Activated CD8-positive, alpha-beta T cell treated with anti-CD3 and anti-CD28 coated beads for 36 hours (primary cell): Measurements from ENCODE around the gene SLC25A47. TPM values are rescaled to one million over a fixed set of nuclear protein-coding genes. Genes with fewer than 3 reads are reported as not detected.

ENCODE experiments used
- ATAC-seq: fragments of 200-7000 bp; cut with Tn5 transposase; one replicate; pipeline ENCODE4 v1.10.0; 2021; ENCODE audit warnings: mild to moderate bottlenecking, moderate library complexity
- CTCF ChIA-PET: fragments of 350-600 bp; sonication (Branson Sonifier 250); formaldehyde crosslinking; loops from one replicate; lab custom pipeline; 2021; ENCODE audit warnings: antibody characterized with exemption; lab: Charles Lee
- POLR2A ChIA-PET: fragments of 350-600 bp; sonication (Branson Sonifier 250); formaldehyde crosslinking; loops from one replicate; lab custom pipeline; 2021; ENCODE audit warnings: antibody characterized with exemption; lab: Charles Lee
- DNase-seq: peaks from one replicate; pipeline ENCODE4 v3.0.0-alpha.2; 2020
- H3K27ac Mint-ChIP-seq: one replicate; pipeline ENCODE4 v1.8.0; 2021; ENCODE audit warnings: mild to moderate bottlenecking, mixed read lengths
- H3K27me3 Mint-ChIP-seq: one replicate; pipeline ENCODE4 v1.8.0; 2021; ENCODE audit warnings: mixed read lengths
- H3K36me3 Mint-ChIP-seq: one replicate; pipeline ENCODE4 v1.8.0; 2021; ENCODE audit warnings: low read depth, mixed read lengths
- H3K4me1 Mint-ChIP-seq: one replicate; pipeline ENCODE4 v1.8.0; 2021; ENCODE audit warnings: low read depth, mixed read lengths
- H3K4me3 Mint-ChIP-seq: one replicate; pipeline ENCODE4 v1.8.0; 2021; ENCODE audit warnings: mild to moderate bottlenecking, moderate library complexity, mixed read lengths
- H3K9me3 Mint-ChIP-seq: one replicate; pipeline ENCODE4 v1.8.0; 2021; ENCODE audit warnings: mixed read lengths
- CTCF ChIP-seq: fragments of 200-600 bp; IDR thresholded peaks from one replicate; pipeline ENCODE4 v1.8.0; 2022; ENCODE audit warnings: antibody characterized with exemption, mild to moderate bottlenecking
- intact Hi-C: fragments of 100-400 bp; cut with micrococcal nuclease; formaldehyde crosslinking; loops from one replicate; pipeline ENCODE4 v1.10.0; 2022
- total RNA-seq, 2 experiments: library from RNA; stranded (reverse); gene quantifications; one replicate each; pipeline ENCODE4 v1.2.3, GENCODE V29; 2021

The SLC25A47 gene
- total RNA-seq, 2 experiments from 2014 or later, result not detected

GRCh38 chr14:100293497-100294212 is 29.5 kb upstream of the SLC25A47 start:
- Mint-ChIP-seq H3K36me3 (no peaks in the 10 kb centered on the region), H3K27me3 (no peaks in the 10 kb centered on the region), H3K4me3 (no peak overlapping the region), H3K27ac (no peak overlapping the region), H3K4me1 (peaks cover 7% of the 10 kb centered on the region), H3K9me3 (no peaks in the 10 kb centered on the region)
- POLR2A ChIA-PET, result interaction anchor here (0.7 kb wide), 1 partner anchor 9 kb away, joined by 3 read pairs; no protein-coding TSS in a partner anchor
- TF ChIP-seq CTCF, result no peak
- ATAC-seq (no peak), DNase-seq (no peak)
- intact Hi-C loops, result no loop called here
- CTCF ChIA-PET, result interaction anchor here (1.7 to 2.2 kb wide), 2 partner anchors 7 to 9 kb away, joined by 8 to 13 read pairs; no protein-coding TSS in a partner anchor

- no peak for ATAC-seq
Observed at GRCh38 chr14:100294213-100294962, 28.8 kb upstream of the SLC25A47 start.

GRCh38 chr14:100294963-100295330 is 28.2 kb upstream of the SLC25A47 start:
- TF ChIP-seq CTCF, result no peak
- Mint-ChIP-seq H3K4me3 (no peak overlapping the region), H3K27ac (no peak overlapping the region), H3K4me1 (peaks cover 7% of the 10 kb centered on the region), H3K9me3 (no peaks in the 10 kb centered on the region), H3K36me3 (no peaks in the 10 kb centered on the region), H3K27me3 (no peaks in the 10 kb centered on the region)
- ChIA-PET POLR2A (interaction anchor here (0.5 to 1.7 kb wide), 4 partner anchors 10 to 48 kb away, joined by 3 to 5 read pairs (median 3); no protein-coding TSS in a partner anchor), CTCF (interaction anchor here (0.7 to 2.2 kb wide), 4 partner anchors 9 to 89 kb away, joined by 3 to 13 read pairs (median 4); no protein-coding TSS in a partner anchor)
- intact Hi-C loops, result no loop called here
- DNase-seq (no peak), ATAC-seq (no peak)

More at GRCh38 chr14:100294213-100294962, 28.8 kb upstream of the SLC25A47 start:
- no peaks in the 10 kb centered on the region for H3K27me3 Mint-ChIP-seq
- intact Hi-C loops, result no loop called here
- POLR2A ChIA-PET, result interaction anchor here (0.5 to 1.7 kb wide), 4 partner anchors 10 to 48 kb away, joined by 3 to 5 read pairs (median 3); no protein-coding TSS in a partner anchor
- peaks cover 7% of the 10 kb centered on the region for H3K4me1 Mint-ChIP-seq
- CTCF ChIA-PET, result interaction anchor here (0.7 to 2.2 kb wide), 4 partner anchors 8 to 90 kb away, joined by 3 to 13 read pairs (median 4); no protein-coding TSS in a partner anchor
- H3K27ac Mint-ChIP-seq, result no peak overlapping the region
- no peaks in the 10 kb centered on the region for H3K36me3 Mint-ChIP-seq
- no peaks in the 10 kb centered on the region for H3K9me3 Mint-ChIP-seq
- TF ChIP-seq CTCF, result no peak
- DNase-seq, result no peak
- no peak overlapping the region for H3K4me3 Mint-ChIP-seq

GRCh38 chr14:100295376-100296105 is 27.6 kb upstream of the SLC25A47 start:
- Mint-ChIP-seq H3K9me3 (no peaks in the 10 kb centered on the region), H3K36me3 (no peaks in the 10 kb centered on the region), H3K27ac (no peak overlapping the region), H3K4me3 (no peak overlapping the region), H3K27me3 (no peaks in the 10 kb centered on the region), H3K4me1 (peaks cover 7% of the 10 kb centered on the region)
- no peak for DNase-seq
- intact Hi-C loops, result no loop called here
- no peak for ATAC-seq
- ChIA-PET CTCF (interaction anchor here (0.7 to 2.2 kb wide), 4 partner anchors 9 to 89 kb away, joined by 3 to 13 read pairs (median 4); no protein-coding TSS in a partner anchor), POLR2A (interaction anchor here (0.5 to 1.7 kb wide), 4 partner anchors 11 to 49 kb away, joined by 3 to 5 read pairs (median 3); no protein-coding TSS in a partner anchor)
- no peak for TF ChIP-seq CTCF
